ENCODE data around the gene ARMS2. TPM values are rescaled to one million over a fixed set of nuclear protein-coding genes. Genes with fewer than 3 reads are reported as not detected.

The ARMS2 gene
- total RNA-seq, 1 donor from 2014 or later, result not detected

GRCh38 chr10:122487174-122487765, 32.8 kb downstream of the ARMS2 start:
- peak; percentile 28 for DNase-seq (ENCODE audit: low spot score)
- Histone ChIP-seq H3K9ac (no peak overlapping the region), H3F3A (ENCODE audit: low read depth) (no peaks in the 10 kb centered on the region), H3K27ac (no peak overlapping the region), H3K4me2 (no peak overlapping the region), H3K9me3 (ENCODE audit: low read depth) (no peaks in the 10 kb centered on the region), H3K4me3 (no peak overlapping the region), H3K4me1 (peaks cover 24% of the 10 kb centered on the region), H3K27me3 (no peaks in the 10 kb centered on the region), H2AFZ (replicated peaks) (no peak overlapping the region), H4K20me1 (ENCODE audit: low read depth) (no peaks in the 10 kb centered on the region), H3K36me3 (no peaks in the 10 kb centered on the region), H3K79me2 (ENCODE audit: low read depth) (no peaks in the 10 kb centered on the region)
- Mint-ChIP-seq H3K27me3 (ENCODE audit: insufficient read depth, low read depth) (peaks cover 8% of the 10 kb centered on the region), H3K4me1 (peaks cover 55% of the 10 kb centered on the region), H3K36me3 (peaks cover 2% of the 10 kb centered on the region), H3K27ac (peak overlapping the region; percentile 93), H3K9me3 (no peaks in the 10 kb centered on the region), H3K4me3 (peak overlapping the region; percentile 50)
- TF ChIP-seq EZH2phosphoT487 (IDR thresholded peaks at IDR 0.05) (no peak), CTCF (IDR thresholded peaks at IDR 0.05) (no peak), EZH2 (IDR thresholded peaks at IDR 0.05) (no peak)

DNA sequence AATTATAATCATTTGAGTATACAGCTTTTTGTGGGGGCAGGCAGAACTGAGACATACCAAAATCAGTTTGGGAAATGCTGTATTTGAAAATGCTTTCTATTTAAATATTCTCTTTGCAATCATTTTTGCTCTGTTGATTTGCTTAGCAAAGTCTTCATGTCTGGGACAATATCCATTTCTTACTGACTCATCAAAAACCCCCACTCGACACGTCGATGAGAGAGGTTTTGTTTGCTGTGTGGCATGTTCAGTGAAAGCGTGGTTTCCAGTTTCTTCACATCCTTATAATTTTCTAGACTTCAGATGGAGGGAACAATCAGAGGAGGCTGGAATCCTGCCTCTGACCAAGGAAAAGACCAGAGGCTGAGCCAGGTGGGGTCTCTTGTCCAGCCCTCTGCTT, 35.8 kb downstream of the ARMS2 start:
- Mint-ChIP-seq H3K36me3 (peaks cover 2% of the 10 kb centered on the region), H3K4me1 (peaks cover 61% of the 10 kb centered on the region), H3K9me3 (no peaks in the 10 kb centered on the region), H3K27ac (no peak overlapping the region), H3K27me3 (ENCODE audit: insufficient read depth, low read depth) (peaks cover 13% of the 10 kb centered on the region), H3K4me3 (no peak overlapping the region)
- TF ChIP-seq EZH2phosphoT487 (IDR thresholded peaks at IDR 0.05), result no peak
- no peak for TF ChIP-seq CTCF (IDR thresholded peaks at IDR 0.05)
- no peak for TF ChIP-seq EZH2 (IDR thresholded peaks at IDR 0.05)
- H4K20me1 ChIP-seq (ENCODE audit: low read depth), result no peaks in the 10 kb centered on the region
- H3K9me3 ChIP-seq (ENCODE audit: low read depth), result no peaks in the 10 kb centered on the region
- H3K4me1 ChIP-seq, result peaks cover 24% of the 10 kb centered on the region
- no peak for DNase-seq (ENCODE audit: low spot score)
- H3K4me2 ChIP-seq, result no peak overlapping the region
- no peak overlapping the region for H3K27ac ChIP-seq
- H2AFZ ChIP-seq (replicated peaks), result no peak overlapping the region
- no peaks in the 10 kb centered on the region for H3K36me3 ChIP-seq
- H3F3A ChIP-seq (ENCODE audit: low read depth), result no peaks in the 10 kb centered on the region
- H3K4me3 ChIP-seq, result no peak overlapping the region
- H3K79me2 ChIP-seq (ENCODE audit: low read depth), result no peaks in the 10 kb centered on the region
- H3K27me3 ChIP-seq, result no peaks in the 10 kb centered on the region
- H3K9ac ChIP-seq, result no peak overlapping the region

GRCh38 chr10:122490786-122491680, 36.6 kb downstream of the ARMS2 start:
- Histone ChIP-seq H3K4me3 (no peak overlapping the region), H3K9me3 (ENCODE audit: low read depth) (no peaks in the 10 kb centered on the region), H3K4me2 (no peak overlapping the region), H4K20me1 (ENCODE audit: low read depth) (no peaks in the 10 kb centered on the region), H2AFZ (replicated peaks) (no peak overlapping the region), H3F3A (ENCODE audit: low read depth) (no peaks in the 10 kb centered on the region), H3K79me2 (ENCODE audit: low read depth) (no peaks in the 10 kb centered on the region), H3K27me3 (no peaks in the 10 kb centered on the region), H3K36me3 (no peaks in the 10 kb centered on the region), H3K27ac (no peak overlapping the region), H3K4me1 (peaks cover 21% of the 10 kb centered on the region), H3K9ac (no peak overlapping the region)
- Mint-ChIP-seq H3K27ac (peak overlapping the region; percentile 86), H3K4me1 (peaks cover 54% of the 10 kb centered on the region), H3K9me3 (no peaks in the 10 kb centered on the region), H3K27me3 (ENCODE audit: insufficient read depth, low read depth) (peaks cover 13% of the 10 kb centered on the region), H3K4me3 (no peak overlapping the region), H3K36me3 (peaks cover 2% of the 10 kb centered on the region)
- no peak for TF ChIP-seq EZH2 (IDR thresholded peaks at IDR 0.05)
- no peak for TF ChIP-seq CTCF (IDR thresholded peaks at IDR 0.05)
- TF ChIP-seq EZH2phosphoT487 (IDR thresholded peaks at IDR 0.05), result no peak
- no peak for DNase-seq (ENCODE audit: low spot score)
